WTC11 (cell line): Measurements from ENCODE around the gene MGMT. TPM values are rescaled to one million over a fixed set of nuclear protein-coding genes. Genes with fewer than 3 reads are reported as not detected.

Source experiments
- ATAC-seq: fragments of 200-7000 bp; cut with Tn5 transposase; 2 replicates; pipeline ENCODE4 v1.10.0; 2021; ENCODE audit warnings: mild to moderate bottlenecking, moderate library complexity
- CTCF ChIA-PET: fragments of 300-600 bp; sonication (Branson Sonifier 250); formaldehyde crosslinking; loops from one replicate; lab custom pipeline; 2021; ENCODE audit warnings: antibody characterized with exemption; lab: Charles Lee
- POLR2A ChIA-PET: fragments of 350-600 bp; sonication (Branson Sonifier 250); formaldehyde crosslinking; loops from one replicate; lab custom pipeline; 2021; ENCODE audit warnings: antibody characterized with exemption; lab: Charles Lee
- DNase-seq: peaks from one replicate; pipeline ENCODE4 v3.0.0; 2021; ENCODE audit warnings: low spot score
- H3K27ac Mint-ChIP-seq: 2 replicates; pipeline ENCODE4 v1.8.0; 2021; ENCODE audit warnings: mixed read lengths
- H3K27me3 Mint-ChIP-seq: 2 replicates; pipeline ENCODE4 v1.8.0; 2021; ENCODE audit warnings: low read depth, mild to moderate bottlenecking, moderate library complexity, mixed read lengths
- H3K36me3 Mint-ChIP-seq: 2 replicates; pipeline ENCODE4 v1.8.0; 2021; ENCODE audit warnings: mixed read lengths
- H3K4me1 Mint-ChIP-seq: 2 replicates; pipeline ENCODE4 v1.8.0; 2022; ENCODE audit warnings: mixed read lengths
- H3K4me3 Mint-ChIP-seq: 2 replicates; pipeline ENCODE4 v1.8.0; 2021; ENCODE audit warnings: mild to moderate bottlenecking, moderate library complexity, mixed read lengths
- H3K9me3 Mint-ChIP-seq: 2 replicates; pipeline ENCODE4 v1.8.0; 2021; ENCODE audit warnings: mixed read lengths
- AR ChIP-seq: fragments of 250-450 bp; sonication (Bioruptor Pico); IDR thresholded peaks from 2 replicates; pipeline ENCODE4 v1.9.0; 2021; ENCODE audit warnings: mild to moderate bottlenecking
- ATF1 ChIP-seq: sonication (generic); formaldehyde crosslinking; IDR thresholded peaks from 2 replicates; pipeline ENCODE4 v1.8.1; 2023; ENCODE audit warnings: mild to moderate bottlenecking, moderate library complexity, missing genetic modification reagents
- CREB1 ChIP-seq: sonication (generic); formaldehyde crosslinking; IDR thresholded peaks from 2 replicates; pipeline ENCODE4 v1.8.0; 2023; ENCODE audit warnings: mild to moderate bottlenecking, missing genetic modification reagents
- ESRRA ChIP-seq: sonication (generic); formaldehyde crosslinking; IDR thresholded peaks from 2 replicates; pipeline ENCODE4 v1.8.1; 2022; ENCODE audit warnings: mild to moderate bottlenecking, missing genetic modification reagents, borderline replicate concordance
- ETV6 ChIP-seq: sonication (generic); formaldehyde crosslinking; IDR thresholded peaks from 2 replicates; pipeline ENCODE4 v1.8.1; 2022; ENCODE audit warnings: mild to moderate bottlenecking, missing genetic modification reagents
- FOXK1 ChIP-seq: sonication (generic); formaldehyde crosslinking; IDR thresholded peaks from 2 replicates; pipeline ENCODE4 v1.8.0; 2022; ENCODE audit warnings: mild to moderate bottlenecking, moderate library complexity, missing genetic modification reagents
- GTF2I ChIP-seq: fragments of 250-450 bp; sonication (Bioruptor Pico); conservative IDR thresholded peaks from 2 replicates; pipeline ENCODE4 v1.4.0; 2021; ENCODE audit warnings: mild to moderate bottlenecking
- IRF1 ChIP-seq: sonication (generic); formaldehyde crosslinking; IDR thresholded peaks from 2 replicates; pipeline ENCODE4 v1.8.0; 2023; ENCODE audit warnings: missing genetic modification reagents
- MYBL2 ChIP-seq: sonication (generic); formaldehyde crosslinking; IDR thresholded peaks from 2 replicates; pipeline ENCODE4 v1.8.1; 2023; ENCODE audit warnings: mild to moderate bottlenecking, moderate library complexity, missing genetic modification reagents
- NR3C1 ChIP-seq: sonication (generic); formaldehyde crosslinking; conservative IDR thresholded peaks from 2 replicates; pipeline ENCODE4 v1.8.1; 2023; ENCODE audit warnings: low read depth, mild to moderate bottlenecking, missing genetic modification reagents
- SMAD3 ChIP-seq: sonication (generic); formaldehyde crosslinking; IDR thresholded peaks from 2 replicates; pipeline ENCODE4 v1.8.0; 2022; ENCODE audit warnings: missing genetic modification reagents, mild to moderate bottlenecking, borderline replicate concordance
- SMAD4 ChIP-seq: sonication (generic); formaldehyde crosslinking; IDR thresholded peaks from 2 replicates; pipeline ENCODE4 v1.8.0; 2022; ENCODE audit warnings: mild to moderate bottlenecking, missing genetic modification reagents
- ZNF396 ChIP-seq: fragments of 250-450 bp; sonication (Bioruptor Pico); IDR thresholded peaks from 2 replicates; pipeline ENCODE4 v1.8.0; 2021; ENCODE audit warnings: mild to moderate bottlenecking, moderate library complexity, borderline replicate concordance
- ZNF512 ChIP-seq: sonication (generic); formaldehyde crosslinking; IDR thresholded peaks from 2 replicates; pipeline ENCODE4 v1.8.1; 2022; ENCODE audit warnings: missing genetic modification reagents, borderline replicate concordance
- total RNA-seq: library from RNA; stranded (reverse); gene quantifications from 3 replicates; pipeline ENCODE4 v1.2.3, GENCODE V29; 2021
- TF ChIP-seq, protein P1 (sequence below): sonication (generic); formaldehyde crosslinking; conservative IDR thresholded peaks from 2 replicates; pipeline ENCODE4 v1.8.1; 2023; ENCODE audit warnings: mild to moderate bottlenecking, low read depth, missing genetic modification reagents, moderate library complexity
- TF ChIP-seq, protein P2 (sequence below): sonication (generic); formaldehyde crosslinking; IDR thresholded peaks from 2 replicates; pipeline ENCODE4 v1.8.1; 2023; ENCODE audit warnings: mild to moderate bottlenecking, missing genetic modification reagents
- TF ChIP-seq, protein P3 (sequence below): sonication (generic); formaldehyde crosslinking; IDR thresholded peaks from 2 replicates; pipeline ENCODE4 v1.8.1; 2022; ENCODE audit warnings: low read depth, missing genetic modification reagents, borderline replicate concordance
- TF ChIP-seq, protein P4 (sequence below): sonication (generic); formaldehyde crosslinking; IDR thresholded peaks from 2 replicates; pipeline ENCODE4 v1.8.0; 2022; ENCODE audit warnings: missing genetic modification reagents
- TF ChIP-seq, protein P5 (sequence below): sonication (generic); formaldehyde crosslinking; IDR thresholded peaks from 2 replicates; pipeline ENCODE4 v1.8.0; 2023; ENCODE audit warnings: mild to moderate bottlenecking, missing genetic modification reagents

MGMT gene
- total RNA-seq, 1 experiment from 2014 or later: 11.8 TPM

GRCh38 chr10:129725011-129725410 is 258.0 kb downstream of the MGMT start (continued):
- TF ChIP-seq AR (CRISPR knock-in tag): no peak

DNA sequence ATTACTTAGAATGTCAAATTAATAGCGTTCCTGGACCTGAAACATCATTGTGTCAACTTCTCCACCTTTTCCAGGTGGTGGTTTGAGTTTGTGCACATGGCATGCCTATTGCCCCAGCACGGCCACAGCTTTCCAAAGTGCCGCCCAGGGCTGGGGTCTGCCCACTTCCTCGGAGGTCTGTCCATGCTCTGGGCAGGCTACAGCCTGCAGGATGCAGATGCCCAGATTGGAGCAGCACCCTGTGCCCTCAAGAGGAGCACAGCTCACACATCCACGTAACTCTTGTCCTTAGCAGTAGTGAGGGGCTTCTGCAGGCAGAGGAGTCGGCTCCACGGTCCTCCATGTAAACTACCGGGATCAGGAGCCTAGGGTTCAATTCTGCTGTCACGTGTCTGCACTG is 258.4 kb downstream of the MGMT start:
- ChIA-PET CTCF (no interaction called here), POLR2A (no interaction called here)
- H3K4me3 Mint-ChIP-seq: no peak overlapping the region
- H3K4me1 Mint-ChIP-seq: peaks cover 6% of the 10 kb centered on the region
- no peak for DNase-seq
- no peak for ATAC-seq
- peaks cover 35% of the 10 kb centered on the region for H3K9me3 Mint-ChIP-seq
- no peak overlapping the region for H3K27ac Mint-ChIP-seq
- peaks cover 34% of the 10 kb centered on the region for H3K36me3 Mint-ChIP-seq
- H3K27me3 Mint-ChIP-seq: no peaks in the 10 kb centered on the region
- TF ChIP-seq CREB1 (CRISPR knock-in tag) (no peak), GTF2I (CRISPR knock-in tag) (no peak), ZNF512 (CRISPR knock-in tag) (no peak), MYBL2 (CRISPR knock-in tag) (no peak), ZNF396 (CRISPR knock-in tag) (no peak), SMAD4 (CRISPR knock-in tag) (no peak), NR3C1 (CRISPR knock-in tag) (no peak), SMAD3 (CRISPR knock-in tag) (no peak), FOXK1 (CRISPR knock-in tag) (no peak), ETV6 (CRISPR knock-in tag) (no peak), ATF1 (CRISPR knock-in tag) (no peak), IRF1 (no peak), ESRRA (CRISPR knock-in tag) (no peak)
- TF ChIP-seq, protein P1, sequence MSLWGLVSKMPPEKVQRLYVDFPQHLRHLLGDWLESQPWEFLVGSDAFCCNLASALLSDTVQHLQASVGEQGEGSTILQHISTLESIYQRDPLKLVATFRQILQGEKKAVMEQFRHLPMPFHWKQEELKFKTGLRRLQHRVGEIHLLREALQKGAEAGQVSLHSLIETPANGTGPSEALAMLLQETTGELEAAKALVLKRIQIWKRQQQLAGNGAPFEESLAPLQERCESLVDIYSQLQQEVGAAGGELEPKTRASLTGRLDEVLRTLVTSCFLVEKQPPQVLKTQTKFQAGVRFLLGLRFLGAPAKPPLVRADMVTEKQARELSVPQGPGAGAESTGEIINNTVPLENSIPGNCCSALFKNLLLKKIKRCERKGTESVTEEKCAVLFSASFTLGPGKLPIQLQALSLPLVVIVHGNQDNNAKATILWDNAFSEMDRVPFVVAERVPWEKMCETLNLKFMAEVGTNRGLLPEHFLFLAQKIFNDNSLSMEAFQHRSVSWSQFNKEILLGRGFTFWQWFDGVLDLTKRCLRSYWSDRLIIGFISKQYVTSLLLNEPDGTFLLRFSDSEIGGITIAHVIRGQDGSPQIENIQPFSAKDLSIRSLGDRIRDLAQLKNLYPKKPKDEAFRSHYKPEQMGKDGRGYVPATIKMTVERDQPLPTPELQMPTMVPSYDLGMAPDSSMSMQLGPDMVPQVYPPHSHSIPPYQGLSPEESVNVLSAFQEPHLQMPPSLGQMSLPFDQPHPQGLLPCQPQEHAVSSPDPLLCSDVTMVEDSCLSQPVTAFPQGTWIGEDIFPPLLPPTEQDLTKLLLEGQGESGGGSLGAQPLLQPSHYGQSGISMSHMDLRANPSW: no peak
- TF ChIP-seq, protein P2, sequence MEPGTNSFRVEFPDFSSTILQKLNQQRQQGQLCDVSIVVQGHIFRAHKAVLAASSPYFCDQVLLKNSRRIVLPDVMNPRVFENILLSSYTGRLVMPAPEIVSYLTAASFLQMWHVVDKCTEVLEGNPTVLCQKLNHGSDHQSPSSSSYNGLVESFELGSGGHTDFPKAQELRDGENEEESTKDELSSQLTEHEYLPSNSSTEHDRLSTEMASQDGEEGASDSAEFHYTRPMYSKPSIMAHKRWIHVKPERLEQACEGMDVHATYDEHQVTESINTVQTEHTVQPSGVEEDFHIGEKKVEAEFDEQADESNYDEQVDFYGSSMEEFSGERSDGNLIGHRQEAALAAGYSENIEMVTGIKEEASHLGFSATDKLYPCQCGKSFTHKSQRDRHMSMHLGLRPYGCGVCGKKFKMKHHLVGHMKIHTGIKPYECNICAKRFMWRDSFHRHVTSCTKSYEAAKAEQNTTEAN (CRISPR knock-in tag): no peak
- TF ChIP-seq, protein P3, sequence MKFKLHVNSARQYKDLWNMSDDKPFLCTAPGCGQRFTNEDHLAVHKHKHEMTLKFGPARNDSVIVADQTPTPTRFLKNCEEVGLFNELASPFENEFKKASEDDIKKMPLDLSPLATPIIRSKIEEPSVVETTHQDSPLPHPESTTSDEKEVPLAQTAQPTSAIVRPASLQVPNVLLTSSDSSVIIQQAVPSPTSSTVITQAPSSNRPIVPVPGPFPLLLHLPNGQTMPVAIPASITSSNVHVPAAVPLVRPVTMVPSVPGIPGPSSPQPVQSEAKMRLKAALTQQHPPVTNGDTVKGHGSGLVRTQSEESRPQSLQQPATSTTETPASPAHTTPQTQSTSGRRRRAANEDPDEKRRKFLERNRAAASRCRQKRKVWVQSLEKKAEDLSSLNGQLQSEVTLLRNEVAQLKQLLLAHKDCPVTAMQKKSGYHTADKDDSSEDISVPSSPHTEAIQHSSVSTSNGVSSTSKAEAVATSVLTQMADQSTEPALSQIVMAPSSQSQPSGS (CRISPR knock-in tag): no peak
- TF ChIP-seq, protein P4, sequence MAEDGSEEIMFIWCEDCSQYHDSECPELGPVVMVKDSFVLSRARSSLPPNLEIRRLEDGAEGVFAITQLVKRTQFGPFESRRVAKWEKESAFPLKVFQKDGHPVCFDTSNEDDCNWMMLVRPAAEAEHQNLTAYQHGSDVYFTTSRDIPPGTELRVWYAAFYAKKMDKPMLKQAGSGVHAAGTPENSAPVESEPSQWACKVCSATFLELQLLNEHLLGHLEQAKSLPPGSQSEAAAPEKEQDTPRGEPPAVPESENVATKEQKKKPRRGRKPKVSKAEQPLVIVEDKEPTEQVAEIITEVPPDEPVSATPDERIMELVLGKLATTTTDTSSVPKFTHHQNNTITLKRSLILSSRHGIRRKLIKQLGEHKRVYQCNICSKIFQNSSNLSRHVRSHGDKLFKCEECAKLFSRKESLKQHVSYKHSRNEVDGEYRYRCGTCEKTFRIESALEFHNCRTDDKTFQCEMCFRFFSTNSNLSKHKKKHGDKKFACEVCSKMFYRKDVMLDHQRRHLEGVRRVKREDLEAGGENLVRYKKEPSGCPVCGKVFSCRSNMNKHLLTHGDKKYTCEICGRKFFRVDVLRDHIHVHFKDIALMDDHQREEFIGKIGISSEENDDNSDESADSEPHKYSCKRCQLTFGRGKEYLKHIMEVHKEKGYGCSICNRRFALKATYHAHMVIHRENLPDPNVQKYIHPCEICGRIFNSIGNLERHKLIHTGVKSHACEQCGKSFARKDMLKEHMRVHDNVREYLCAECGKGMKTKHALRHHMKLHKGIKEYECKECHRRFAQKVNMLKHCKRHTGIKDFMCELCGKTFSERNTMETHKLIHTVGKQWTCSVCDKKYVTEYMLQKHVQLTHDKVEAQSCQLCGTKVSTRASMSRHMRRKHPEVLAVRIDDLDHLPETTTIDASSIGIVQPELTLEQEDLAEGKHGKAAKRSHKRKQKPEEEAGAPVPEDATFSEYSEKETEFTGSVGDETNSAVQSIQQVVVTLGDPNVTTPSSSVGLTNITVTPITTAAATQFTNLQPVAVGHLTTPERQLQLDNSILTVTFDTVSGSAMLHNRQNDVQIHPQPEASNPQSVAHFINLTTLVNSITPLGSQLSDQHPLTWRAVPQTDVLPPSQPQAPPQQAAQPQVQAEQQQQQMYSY: no peak
- TF ChIP-seq, protein P5, sequence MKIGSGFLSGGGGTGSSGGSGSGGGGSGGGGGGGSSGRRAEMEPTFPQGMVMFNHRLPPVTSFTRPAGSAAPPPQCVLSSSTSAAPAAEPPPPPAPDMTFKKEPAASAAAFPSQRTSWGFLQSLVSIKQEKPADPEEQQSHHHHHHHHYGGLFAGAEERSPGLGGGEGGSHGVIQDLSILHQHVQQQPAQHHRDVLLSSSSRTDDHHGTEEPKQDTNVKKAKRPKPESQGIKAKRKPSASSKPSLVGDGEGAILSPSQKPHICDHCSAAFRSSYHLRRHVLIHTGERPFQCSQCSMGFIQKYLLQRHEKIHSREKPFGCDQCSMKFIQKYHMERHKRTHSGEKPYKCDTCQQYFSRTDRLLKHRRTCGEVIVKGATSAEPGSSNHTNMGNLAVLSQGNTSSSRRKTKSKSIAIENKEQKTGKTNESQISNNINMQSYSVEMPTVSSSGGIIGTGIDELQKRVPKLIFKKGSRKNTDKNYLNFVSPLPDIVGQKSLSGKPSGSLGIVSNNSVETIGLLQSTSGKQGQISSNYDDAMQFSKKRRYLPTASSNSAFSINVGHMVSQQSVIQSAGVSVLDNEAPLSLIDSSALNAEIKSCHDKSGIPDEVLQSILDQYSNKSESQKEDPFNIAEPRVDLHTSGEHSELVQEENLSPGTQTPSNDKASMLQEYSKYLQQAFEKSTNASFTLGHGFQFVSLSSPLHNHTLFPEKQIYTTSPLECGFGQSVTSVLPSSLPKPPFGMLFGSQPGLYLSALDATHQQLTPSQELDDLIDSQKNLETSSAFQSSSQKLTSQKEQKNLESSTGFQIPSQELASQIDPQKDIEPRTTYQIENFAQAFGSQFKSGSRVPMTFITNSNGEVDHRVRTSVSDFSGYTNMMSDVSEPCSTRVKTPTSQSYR (CRISPR knock-in tag): no peak
